Right lobe of liver (tissue), 4 donors: Measurements from ENCODE around the gene NCAPH2.

Experiments used
- POLR2A ChIP-seq: fragments of 450-650 bp; IDR thresholded peaks from one replicate; pipeline ENCODE4 v1.6.1; 2017; ENCODE audit warnings: antibody characterized with exemption, mild to moderate bottlenecking
- TF ChIP-seq, protein P1 (sequence below), 4 donors: fragments of 200-600 bp in 3 of 4; fragments of 450-650 bp in 1 of 4; IDR thresholded peaks; one replicate each; pipeline versions ENCODE4 v1.5.1 to v1.8.0; 2016 to 2022; ENCODE audit warnings: antibody characterized with exemption in 4 of 4, mild to moderate bottlenecking in 2 of 4
- donor health status: DM: no; HTN: no; CAD: no.
- donor health status: DM: no; HTN: no; CAD: no.
- donor health status: DM: no; HTN: yes; CAD: no.

DNA sequence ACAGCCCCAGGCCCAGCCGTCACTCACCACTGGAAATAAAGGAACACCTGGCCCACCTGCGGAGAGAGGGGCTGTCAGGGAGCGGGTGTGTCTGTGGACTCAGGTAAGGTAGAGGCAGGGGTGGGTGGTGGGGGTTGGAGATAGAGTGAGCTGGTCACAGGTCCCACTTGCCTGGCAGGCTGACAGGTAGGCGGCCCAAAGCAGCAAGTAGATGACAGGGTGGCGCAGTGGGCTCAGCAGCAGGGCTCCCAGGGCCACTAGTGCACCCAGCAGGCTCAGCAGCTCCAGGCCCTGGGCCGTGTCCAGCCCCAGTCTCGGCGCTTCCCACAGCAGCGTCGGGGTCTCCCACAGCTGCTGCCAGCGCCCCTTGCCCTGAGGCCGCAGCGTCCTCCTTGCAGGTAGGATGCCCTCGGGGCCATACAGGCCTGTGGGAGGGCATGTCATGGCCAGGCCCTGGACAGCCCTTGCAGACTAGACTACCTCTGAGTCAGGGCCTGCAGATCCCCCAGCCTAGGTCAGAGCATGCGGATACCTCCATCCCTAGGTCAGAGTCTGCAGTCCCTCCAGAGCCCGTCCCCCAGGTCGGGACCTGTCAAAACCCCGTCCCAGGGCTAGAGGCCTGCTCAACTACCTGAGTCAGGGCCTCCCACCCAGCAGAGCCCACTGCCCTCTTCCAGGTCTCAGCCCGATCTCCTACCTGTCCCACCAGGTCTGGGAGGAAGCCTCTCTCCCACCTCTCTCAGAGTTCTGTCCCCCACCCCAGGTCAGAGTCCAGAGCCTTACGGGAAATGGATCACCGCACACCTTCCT is 1.2 kb upstream of the NCAPH2 start:
- TF ChIP-seq, protein P1, sequence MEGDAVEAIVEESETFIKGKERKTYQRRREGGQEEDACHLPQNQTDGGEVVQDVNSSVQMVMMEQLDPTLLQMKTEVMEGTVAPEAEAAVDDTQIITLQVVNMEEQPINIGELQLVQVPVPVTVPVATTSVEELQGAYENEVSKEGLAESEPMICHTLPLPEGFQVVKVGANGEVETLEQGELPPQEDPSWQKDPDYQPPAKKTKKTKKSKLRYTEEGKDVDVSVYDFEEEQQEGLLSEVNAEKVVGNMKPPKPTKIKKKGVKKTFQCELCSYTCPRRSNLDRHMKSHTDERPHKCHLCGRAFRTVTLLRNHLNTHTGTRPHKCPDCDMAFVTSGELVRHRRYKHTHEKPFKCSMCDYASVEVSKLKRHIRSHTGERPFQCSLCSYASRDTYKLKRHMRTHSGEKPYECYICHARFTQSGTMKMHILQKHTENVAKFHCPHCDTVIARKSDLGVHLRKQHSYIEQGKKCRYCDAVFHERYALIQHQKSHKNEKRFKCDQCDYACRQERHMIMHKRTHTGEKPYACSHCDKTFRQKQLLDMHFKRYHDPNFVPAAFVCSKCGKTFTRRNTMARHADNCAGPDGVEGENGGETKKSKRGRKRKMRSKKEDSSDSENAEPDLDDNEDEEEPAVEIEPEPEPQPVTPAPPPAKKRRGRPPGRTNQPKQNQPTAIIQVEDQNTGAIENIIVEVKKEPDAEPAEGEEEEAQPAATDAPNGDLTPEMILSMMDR (IDR thresholded peaks at IDR 0.05): no peak
- TF ChIP-seq POLR2A: no peak
